ENCODE results near the gene B3GALNT2.
A peak's percentile ranks its signal among the peaks of the same experiment; 100 is the strongest.
"Not testable (repeated sequence)": the region's sequence is repeated elsewhere in the genome, so short reads cannot be mapped to it uniquely, and the experiment has no call there.

Gene B3GALNT2

DNA sequence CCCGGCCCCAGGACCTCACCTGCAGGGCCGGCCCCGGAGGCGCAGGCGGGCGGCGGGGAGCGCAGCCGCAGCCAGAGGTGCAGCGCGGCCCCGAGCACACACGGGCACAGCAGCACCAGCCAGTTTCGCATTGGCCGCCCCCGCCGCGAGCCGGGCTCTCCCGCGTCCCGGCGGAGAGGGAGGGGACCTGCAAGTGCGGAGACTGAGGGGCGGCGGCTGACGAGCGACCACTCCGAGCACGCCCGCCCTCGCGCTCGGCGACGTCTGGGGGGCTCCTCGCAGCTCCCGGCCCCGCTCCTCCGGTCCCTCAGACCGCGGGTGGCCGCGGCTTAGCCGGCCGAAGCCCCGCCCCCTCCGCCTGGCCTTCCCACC lies at the start of gene B3GALNT2:
TSS of gene B3GALNT2 (minus strand) at position 331 of the 372 bp plus-strand sequence. CDS start at position 131, 200 bp downstream.
- DNase-seq (ENCODE audit: low spot score) (peak; percentile 74), FAIRE-seq (no peak)

DNA sequence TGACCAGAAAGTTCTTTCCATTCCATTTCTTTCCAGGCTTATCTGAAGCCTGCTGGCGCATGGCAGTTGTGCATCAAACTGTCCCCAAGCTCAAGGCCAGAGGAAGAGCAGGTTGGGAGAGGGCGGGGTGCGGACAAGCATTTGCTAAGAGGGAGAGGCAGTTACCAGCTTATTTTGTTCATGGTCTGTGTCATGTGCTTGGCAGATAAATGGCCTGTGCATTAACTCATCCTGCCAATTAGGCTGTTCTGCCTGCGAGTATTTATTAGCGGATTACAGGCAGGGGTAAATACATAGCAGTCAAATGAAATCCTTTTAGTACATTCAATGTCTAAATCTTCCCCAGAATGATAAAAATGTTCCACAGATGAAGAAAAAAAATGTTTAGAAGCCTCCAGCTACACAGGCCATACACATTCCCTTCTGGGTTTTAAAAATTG lies 48.9 kb upstream of the B3GALNT2 start:
- FAIRE-seq (no peak), DNase-seq (ENCODE audit: low spot score) (no peak)

GRCh38 chr1:235552146-235552716 lies 48.0 kb upstream of the B3GALNT2 start:
- no peak for FAIRE-seq
- DNase-seq (ENCODE audit: low spot score) = no peak

DNA sequence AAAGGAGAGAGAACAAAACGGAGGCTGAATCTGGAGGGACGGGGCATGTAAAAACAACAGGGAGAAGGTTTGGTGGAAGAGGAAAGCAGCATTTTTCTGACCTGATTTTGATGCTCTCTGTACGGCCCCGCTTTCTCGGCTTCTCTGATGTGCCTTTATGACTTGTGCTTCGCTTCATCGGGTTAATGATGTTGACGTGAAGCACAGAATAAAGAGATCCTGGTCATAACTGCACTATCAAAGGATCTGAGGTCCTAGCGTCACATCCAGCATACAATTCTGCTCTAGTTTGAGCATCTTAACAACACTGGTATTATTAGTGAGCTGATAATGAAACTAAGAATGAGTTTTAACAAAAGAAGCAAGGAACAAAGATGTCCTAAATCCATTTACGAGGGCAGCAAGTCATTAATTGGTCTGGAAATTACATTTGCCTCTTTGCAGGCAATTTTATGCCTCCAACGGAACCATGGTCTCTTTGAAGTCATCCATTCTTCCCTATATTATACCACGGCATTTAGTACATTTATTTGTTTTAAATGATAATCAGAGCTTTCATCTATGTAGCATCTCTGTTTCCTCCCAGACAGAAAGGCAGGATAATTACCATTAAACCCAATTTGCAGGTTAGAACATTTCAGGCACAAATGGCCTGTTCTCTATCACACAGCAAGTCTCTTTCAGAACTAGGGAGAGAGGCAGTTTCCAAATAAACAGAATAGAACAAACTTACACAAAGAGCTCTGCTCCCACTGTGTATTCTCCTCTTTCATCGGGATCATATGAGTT lies 45.3 kb upstream of the B3GALNT2 start:
- no peak for DNase-seq (ENCODE audit: low spot score)
- no peak for FAIRE-seq

DNA sequence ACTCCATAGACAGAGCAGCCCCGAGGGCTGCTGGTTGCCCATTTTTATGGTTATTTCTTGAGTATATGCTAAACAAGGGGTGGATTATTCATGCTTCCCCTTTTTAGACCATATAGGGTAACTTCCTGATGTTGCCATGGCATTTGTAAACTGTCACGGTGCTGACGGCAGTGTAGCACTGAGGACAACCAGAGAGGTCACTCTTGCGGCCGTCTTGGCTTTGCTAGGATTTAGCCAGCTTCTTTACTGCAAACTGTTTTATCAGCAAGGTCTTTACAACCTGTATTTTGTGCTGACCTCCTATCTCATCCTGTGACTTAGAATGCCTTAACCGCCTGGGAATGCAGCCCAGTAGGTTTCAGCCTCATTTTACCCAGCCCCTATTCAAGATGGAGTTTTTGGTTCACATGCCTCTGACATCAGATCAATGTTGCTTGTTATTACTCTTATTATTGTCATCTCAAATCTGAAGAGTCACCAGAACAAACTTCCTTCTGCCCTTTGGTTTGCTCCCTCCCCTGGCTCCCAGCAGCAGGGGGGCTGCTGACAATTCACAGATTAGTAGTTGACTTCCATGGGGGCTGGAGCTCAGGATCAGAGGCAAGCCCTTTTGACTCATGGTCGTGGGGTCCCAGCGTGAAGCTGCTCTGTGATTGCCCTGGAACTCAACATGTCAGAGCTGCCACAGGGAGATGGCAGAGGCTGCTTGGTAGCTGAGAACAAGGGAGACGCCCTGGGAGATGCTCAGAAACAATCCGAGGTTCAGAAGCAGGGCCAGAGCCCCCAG lies 42.3 kb upstream of the B3GALNT2 start:
- not testable (repeated sequence) for DNase-seq (ENCODE audit: low spot score); FAIRE-seq

DNA sequence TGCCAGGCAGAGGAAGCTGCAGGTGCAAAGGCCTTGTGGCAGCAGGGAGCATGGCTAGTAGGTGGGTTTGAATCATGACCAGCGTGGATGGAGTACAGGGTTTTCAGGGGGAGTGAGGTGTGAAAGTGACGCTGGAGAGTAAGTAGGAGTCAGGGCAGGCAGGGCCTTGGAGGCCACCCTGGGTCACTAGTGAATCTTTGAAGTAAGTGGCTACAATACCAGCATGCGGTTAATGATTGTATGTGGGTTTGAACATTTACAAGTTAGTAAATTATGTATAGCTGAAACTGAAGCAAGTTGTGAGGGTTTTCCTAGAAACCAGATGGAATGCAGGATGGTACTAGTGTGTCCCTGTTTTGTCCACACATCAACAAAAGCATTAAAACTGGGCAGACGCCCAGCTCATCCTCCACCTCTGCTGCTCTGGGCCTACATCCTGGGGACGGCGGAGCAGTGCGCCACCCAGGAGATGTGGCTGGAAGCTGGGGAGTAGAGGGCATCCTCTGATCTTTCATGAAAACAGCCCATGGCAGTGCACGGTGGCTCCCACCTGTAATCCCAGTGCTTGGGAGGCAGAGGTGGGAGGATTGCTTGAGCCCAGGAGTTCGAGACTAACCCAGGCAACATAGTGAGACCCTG lies 41.2 kb upstream of the B3GALNT2 start:
- FAIRE-seq (no peak), DNase-seq (ENCODE audit: low spot score) (no peak)

GRCh38 chr1:235542845-235543244 lies 38.6 kb upstream of the B3GALNT2 start:
- not testable (repeated sequence) for FAIRE-seq; DNase-seq (ENCODE audit: low spot score)

DNA sequence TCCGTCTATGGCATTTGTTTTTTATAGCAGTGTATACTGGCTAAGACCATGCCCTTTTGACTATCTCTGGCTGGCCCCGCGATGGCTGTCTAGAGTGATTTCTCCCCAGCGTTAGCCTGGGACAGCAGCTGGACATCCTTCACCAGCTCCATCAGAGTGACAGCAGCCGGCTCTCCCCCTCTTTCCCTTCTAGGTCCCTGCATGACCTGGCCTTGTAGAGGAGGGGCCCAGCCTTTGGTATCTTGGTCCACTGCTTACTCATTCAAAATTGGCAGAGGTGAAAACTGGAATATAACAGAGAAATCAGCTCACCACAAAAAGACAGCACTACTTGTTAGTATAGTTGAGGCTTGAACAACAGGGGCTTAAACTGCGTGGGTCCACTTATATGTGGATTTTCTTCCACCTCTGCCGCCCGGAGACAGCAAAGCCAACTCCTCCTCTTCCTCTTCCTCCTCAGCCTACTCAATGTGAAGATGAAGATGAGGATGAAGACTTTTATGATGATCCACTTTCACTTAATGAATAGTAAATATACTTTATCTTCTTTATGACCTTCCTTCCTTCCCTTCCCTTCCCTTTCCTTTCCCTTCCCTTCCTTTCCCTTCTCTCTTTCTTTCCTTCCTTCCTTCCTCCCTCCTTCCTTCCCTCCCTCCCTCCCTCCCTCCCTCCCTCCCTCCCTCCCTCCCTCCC lies 29.4 kb upstream of the B3GALNT2 start:
- no peak for FAIRE-seq
- no peak for DNase-seq (ENCODE audit: low spot score)

GRCh38 chr1:235532360-235532759 lies 28.1 kb upstream of the B3GALNT2 start:
- no peak for DNase-seq (ENCODE audit: low spot score)
- FAIRE-seq = no peak

GRCh38 chr1:235527196-235527814 lies 23.1 kb upstream of the B3GALNT2 start:
- DNase-seq (ENCODE audit: low spot score) (no peak), FAIRE-seq (no peak)

GRCh38 chr1:235525314-235525713 lies 21.1 kb upstream of the B3GALNT2 start:
- DNase-seq (ENCODE audit: low spot score) (no peak), FAIRE-seq (no peak)

DNA sequence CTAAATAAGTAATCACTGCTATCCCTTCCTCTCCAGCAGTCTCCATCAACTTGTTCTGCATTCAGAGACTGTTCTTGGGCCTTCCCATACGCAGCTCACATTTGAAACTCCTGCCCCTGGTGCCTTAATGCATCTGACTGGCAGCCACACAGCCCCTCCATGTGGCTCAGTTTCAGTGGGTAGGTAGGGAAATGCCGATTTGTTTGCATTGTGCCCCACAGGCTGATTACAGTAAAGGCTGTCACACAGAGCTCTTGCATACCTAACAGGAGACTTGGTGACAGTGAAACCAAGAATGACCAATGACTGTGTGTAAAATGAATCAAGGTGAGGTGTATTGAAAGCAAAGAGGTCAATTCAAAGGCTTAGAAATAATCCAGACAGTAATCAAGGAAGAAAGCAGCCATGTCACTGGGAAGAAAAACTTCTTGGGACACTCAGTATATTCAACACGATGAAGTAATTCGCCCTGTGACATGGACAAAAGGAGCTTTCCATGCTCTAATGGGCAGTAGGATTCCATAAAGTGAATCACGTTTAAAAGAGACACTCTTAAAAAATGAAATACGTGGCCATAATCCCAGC lies 12.7 kb upstream of the B3GALNT2 start:
- FAIRE-seq = no peak
- DNase-seq (ENCODE audit: low spot score) = no peak

- no peak for DNase-seq (ENCODE audit: low spot score)
- FAIRE-seq = no peak
Measured at GRCh38 chr1:235515844-235516512, 11.7 kb upstream of the B3GALNT2 start.

GRCh38 chr1:235513495-235514366 lies 9.5 kb upstream of the B3GALNT2 start:
- FAIRE-seq = no peak
- peak; percentile 33 for DNase-seq (ENCODE audit: low spot score)

- FAIRE-seq = no peak
- DNase-seq (ENCODE audit: low spot score) = peak; percentile 42
Measured at GRCh38 chr1:235511470-235512240, 7.4 kb upstream of the B3GALNT2 start.

- FAIRE-seq = no peak
Measured at GRCh38 chr1:235510823-235511222, 6.6 kb upstream of the B3GALNT2 start.

GRCh38 chr1:235507623-235508022 lies 3.4 kb upstream of the B3GALNT2 start:
- FAIRE-seq (no peak), DNase-seq (ENCODE audit: low spot score) (no peak)

More at GRCh38 chr1:235510823-235511222, 6.6 kb upstream of the B3GALNT2 start:
- no peak for DNase-seq (ENCODE audit: low spot score)

Measured in urothelium cell line (cell line).